GM21526 (cell line): ENCODE results near the gene D2HGDH.
"Not testable (repeated sequence)": the region's sequence is repeated elsewhere in the genome, so short reads cannot be mapped to it uniquely, and the experiment has no call there.

Source experiments
- ATAC-seq: cut with Tn5 transposase; IDR thresholded peaks from one replicate; pipeline ENCODE4 v1.9.1; 2021; ENCODE audit warnings: moderate library complexity; ENCODE audit not compliant: unreplicated experiment, low FRiP score

D2HGDH gene

DNA sequence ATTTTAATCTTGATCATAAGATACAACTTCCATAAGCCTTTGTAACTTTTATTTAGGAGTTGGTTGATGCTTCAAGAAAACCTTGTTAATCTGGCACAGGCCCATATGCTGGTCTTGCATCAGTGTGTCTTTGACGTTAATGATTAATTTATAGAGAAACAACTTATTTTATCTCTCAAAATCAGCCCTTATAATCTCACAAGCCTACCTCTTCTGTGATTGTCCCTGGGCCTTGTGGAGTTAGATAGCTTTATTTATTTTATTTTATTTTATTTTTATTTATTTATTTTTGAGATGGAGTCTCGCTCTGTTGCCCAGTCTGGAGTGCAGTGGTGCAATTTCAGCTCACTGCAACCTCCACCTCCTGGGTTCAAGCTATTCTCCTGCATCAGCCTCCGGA, 47.6 kb downstream of the D2HGDH start:
- ATAC-seq, result not testable (repeated sequence)

DNA sequence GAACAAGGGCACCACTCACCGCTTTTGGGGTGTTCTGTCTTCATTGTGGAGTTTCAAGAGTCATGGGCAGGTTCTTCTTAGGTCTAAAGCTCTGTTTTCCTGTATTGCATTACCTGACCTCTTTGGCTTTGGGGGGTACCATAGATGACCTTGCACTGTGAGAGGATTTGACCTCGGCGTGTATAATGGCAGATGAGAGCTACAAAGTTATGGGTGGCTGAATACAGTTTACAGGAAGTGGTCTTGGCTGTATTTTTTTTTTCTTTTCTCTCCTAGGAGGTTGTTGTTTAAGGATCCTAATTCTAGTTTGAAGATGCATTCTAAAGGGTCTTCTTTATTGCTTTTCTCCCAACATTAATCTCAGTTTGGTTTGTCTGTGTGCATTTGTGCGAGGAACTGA, 53.7 kb downstream of the D2HGDH start:
- ATAC-seq, result no peak

DNA sequence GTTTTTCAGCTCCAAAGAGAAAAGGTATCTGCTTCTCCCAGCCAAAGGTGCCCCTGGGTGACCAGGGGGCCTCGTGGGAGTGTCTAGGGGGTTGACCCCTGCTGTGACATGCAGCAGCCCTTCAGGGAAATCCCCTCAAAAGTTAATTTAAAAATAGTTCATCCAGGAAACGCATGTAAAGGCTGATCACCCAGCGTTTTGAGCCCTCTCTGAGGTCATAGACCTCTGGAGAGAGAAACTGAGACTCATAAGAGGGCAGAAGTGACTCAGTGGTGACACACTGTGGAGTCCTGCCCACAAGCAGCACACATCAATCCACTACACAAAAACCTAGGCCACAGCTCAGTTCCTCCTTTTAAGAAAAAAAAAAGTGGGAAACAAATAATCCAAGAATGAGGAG, 54.1 kb downstream of the D2HGDH start:
- ATAC-seq, result no peak

DNA sequence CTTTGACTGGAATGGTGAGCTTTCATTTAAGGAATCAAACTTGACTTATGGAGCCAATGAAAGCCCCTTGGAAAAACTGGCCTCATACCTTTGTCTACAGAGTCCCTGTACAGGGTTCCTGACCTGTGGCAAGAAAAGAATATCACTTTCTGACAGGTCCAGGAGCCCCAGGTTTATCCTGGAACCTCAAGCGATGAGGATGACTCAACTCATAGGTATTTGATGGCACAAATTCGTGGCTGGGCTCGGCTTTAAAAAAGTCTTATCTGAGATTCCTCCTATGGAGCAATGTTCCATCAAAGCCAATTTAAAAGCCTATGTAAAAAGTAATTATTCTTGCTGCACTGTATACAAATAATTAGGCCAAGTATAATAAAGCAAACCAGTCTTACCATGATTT, 57.0 kb downstream of the D2HGDH start:
- not testable (repeated sequence) for ATAC-seq

DNA sequence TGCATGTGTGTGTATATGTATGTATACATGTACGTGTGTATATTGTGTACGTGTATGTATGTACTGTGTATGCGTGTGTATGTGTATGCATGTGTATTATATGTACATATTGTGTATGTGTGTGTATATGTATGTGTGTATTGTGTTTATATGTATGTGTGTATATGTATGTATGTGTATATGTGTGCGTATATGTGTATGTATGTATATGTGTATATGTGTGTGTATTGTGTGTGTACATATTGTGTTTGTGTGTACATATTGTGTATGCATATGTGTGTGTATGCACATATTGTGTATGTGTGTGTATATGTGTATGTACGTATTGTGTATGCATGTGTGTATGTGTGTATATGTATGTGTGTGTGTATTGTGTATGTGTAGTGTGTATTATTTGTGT, 59.0 kb downstream of the D2HGDH start:
- ATAC-seq, result no peak

DNA sequence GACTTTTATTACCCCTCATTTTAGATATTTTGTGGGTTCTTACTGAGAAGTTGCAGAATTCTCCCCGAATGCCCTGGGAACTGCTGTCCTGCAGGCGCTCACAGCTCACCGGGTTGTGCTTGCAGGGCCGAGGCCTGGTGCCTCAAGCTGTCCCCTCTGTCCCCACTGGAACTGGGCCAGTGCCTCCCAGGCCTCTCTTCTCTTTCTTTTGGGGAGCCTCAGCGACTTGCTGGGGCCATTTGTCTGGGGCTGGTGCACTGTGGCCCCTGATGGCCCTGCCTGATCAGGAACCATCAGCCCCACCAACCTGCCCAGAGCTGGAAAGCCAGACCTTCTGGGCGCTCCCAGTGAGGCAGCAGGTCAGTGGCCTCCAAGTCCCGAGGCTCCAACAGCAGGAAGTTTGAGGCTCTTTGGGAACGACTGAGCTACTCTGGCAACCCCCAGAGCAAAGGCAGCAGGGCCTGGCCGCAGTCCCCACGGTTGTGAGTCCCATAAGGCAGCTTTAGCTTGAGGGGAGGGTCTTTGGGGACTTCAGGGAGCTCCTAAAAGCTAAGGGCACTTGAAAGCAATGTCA, 59.9 kb downstream of the D2HGDH start:
- ATAC-seq, result no peak

DNA sequence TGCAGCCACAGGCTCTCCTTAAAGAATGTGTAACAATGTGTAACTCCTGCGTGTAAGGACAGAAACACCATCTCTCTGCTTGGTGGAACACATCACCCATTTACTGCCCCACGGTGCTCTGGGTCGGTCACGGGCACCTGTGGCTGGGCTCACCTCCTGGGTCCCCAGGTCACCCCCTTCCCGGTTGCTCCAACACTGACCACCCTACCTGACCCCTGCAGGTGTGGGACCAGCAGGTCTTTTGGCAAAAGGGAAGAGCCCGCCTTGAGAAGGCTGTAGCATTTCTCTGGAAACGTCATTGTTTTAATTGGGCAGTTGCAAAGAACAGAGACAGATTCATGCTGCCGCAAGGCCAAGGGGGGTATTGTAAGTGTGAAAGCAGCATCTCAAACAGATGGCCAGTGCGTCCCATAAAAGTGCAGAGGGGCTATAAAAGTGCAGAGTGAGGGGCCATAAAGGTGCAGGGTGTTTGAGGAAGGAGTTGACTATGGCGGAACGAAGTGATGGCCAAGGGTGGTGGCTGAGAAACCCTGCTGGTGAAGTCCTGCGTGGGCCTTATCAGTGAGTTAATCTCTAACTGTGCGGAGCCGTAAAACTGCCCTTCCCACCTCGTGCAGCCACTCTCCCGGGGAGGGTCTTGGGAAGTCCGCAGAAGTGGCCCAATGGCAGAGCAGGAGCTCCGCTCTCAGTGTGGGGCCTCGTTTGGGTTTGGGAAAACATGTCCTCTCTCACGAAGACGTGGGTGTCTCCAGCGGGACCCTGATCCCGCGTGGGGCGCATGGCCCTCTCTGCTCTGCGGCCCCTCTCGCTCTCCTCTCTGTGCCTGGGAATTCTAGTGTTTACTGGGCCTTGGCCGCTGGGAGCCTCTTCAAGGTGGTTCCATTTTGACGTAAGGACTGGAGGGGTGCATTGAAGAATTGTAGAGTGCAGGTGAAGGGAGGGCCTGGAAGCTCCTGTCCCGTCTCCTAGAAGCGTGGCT, 60.9 kb downstream of the D2HGDH start:
- ATAC-seq, result no peak

DNA sequence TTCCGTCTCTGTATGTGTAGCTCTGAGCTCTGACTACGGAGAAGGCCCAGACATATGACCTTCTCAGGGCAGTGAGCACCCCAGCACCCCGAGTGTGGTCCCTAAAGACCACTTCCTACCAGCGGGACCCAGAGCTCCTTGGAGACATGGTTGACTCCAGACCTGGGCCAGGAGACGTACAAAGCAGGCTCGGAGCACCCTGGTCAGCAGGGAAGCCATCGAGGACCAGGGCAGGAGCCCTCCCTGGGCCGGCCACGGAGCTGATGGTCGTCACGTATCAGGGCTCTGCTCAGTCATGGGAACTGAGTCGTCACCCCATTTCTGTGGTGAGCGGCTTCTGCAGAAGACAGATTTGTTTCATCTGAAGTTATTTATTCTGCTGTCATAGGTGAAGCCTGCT, 61.8 kb downstream of the D2HGDH start:
- no peak for ATAC-seq

DNA sequence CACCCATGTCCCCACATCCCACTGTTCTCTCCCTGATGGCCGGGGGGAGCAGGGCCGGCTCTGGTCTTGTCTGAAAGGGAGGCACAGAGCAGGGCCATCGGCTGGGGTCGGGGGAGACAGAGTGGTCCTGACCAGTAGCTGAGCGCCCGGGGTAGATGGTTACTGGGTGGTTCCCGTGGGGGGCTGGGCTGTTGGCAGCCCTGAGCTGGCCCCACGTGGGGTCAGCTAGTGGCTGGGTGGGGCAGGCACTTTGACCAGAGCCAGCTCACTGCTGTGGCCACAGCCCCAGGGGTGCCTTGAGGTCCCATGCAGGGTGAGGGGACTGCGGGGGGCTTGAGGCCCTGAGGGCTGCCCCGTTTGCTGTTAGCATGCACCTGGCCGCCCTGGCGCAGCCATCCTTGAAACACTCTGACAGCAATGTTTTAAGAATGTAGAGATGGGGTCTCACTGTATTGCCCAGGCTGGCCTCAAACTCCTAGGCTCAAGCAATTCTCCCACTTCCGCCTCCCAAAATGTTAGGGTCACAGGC, 62.2 kb downstream of the D2HGDH start:
- no peak for ATAC-seq

DNA sequence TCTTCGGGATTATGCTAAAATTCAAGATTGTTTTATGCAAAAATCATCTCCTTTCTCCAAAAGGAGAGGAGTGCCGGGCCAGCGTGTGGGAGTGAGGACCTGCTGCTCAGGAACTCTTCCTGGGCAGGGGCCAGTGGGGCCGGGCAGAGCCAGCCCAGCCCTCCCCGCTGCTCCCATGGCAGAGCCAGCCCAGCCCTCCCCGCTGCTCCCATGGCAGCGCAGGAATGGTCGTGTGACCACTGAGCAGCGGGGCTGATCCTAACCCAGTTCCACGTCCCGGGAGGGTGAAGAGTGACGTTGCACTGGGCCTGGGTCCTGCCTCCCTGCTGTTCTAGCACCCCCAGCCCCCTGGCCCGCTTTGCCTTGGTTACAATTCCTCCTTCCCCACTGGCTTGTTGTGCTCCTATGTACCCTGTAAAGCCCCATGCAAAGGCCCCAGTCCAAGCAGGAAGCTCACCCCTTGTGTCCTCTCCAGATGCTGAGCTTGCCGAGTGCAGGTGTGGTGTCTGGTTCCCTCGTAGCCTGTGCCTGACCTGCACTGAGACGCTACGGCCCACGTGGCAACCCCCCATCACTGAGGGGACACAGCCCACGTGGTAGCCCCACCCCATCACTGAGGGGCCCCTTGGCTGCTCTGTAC, 63.1 kb downstream of the D2HGDH start:
- ATAC-seq, result no peak

DNA sequence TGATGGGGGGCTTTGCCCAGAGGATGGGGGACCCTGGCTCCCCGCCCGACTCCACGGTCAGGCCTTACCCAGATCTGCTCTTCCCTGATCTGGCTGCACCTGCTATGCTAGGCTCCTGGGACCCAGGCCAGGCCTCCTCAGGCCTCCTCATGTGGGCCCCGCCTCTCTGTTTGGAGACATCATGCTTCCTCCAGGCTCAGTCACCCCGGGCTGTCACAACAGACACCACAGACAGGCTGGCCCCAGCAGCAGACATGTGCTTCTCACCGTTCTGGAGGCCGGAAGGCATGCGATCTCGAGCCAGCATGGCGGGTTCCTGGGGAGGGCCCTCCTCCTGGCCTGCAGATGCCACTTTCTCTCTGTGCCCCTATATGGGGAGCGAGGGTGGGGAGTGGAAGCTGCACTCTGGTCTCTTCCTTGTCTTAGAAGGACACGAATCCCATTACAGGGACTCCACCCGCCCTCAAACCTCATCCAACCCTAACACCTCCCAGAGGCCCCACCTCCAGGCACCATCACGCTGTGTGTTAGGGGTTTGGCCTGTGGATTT, 63.7 kb downstream of the D2HGDH start:
- no peak for ATAC-seq

DNA sequence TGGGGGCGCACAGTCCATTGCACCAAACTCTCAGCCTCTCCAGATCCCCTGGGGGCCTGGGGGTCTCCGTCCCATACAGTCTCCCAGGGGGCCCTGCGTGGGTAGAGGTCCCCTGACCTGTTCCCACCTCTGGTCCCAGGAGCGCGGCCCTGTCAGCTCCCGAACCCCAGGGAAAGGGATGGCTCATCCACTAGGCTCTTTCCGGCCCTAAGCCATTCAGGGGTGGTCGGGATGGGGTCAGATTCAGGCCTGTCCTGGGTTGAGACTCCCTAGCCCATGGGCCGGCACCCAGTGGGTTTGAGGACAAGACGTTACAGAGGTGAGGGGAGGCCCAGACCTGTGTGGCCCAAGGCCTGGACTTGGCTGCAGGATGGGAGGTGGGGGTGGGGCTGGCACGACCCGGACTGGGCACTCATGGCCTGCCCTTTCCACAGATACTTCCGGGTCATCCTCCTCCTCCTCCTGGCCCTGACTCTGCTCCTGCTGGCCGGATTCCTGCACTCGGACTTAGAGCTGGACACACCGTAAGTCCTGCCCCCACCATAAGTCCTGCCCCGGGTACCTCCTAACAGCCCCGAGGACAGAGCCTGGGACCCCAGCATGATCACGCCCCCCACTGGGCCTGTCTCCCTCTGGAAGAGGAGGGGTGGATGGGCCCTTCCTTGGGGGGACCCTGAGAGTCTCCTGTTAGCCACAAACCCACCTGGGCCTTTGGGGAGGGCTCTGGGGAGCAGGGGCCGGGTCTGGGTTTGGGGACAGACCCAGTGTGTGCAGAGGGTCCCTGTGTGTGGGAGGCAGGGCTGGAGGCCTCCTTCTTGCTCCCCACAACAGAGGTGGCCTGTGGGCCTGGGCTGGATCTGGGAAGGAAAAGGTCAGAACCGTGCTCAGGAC, 64.4 kb downstream of the D2HGDH start:
- no peak for ATAC-seq

DNA sequence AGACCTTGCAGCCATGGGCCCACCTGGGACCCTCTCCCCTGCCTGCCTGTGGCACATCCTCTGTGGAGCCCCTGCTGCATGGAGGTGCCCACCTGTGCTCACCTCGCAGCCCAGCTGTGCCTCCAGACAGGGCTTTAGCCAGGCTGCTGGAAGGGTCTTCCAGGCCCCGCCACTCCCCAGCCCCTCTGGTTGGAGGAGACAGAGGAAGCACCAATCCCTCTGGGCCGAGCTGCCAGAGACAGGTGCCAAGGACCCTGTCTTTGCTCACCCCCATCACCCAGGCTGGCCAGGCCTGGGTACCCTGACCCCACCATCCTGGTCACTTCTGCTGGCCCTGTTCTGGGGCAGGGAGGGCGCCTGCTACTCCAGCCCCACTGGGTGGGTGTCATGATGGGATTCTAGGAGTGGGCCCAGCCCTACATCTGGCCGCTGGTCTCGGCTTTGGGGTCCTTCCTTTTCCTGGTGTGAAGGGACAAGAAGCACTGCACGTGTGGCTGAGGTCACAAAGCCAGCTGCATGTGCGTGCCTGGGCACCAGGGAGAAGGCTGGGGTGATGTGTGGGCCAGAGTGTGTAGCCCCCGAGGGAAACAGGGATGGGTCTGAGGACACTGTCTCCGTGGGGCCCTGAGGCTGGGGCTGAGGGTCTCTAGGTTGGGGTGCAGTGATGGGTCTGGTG, 65.2 kb downstream of the D2HGDH start:
- ATAC-seq, result no peak

DNA sequence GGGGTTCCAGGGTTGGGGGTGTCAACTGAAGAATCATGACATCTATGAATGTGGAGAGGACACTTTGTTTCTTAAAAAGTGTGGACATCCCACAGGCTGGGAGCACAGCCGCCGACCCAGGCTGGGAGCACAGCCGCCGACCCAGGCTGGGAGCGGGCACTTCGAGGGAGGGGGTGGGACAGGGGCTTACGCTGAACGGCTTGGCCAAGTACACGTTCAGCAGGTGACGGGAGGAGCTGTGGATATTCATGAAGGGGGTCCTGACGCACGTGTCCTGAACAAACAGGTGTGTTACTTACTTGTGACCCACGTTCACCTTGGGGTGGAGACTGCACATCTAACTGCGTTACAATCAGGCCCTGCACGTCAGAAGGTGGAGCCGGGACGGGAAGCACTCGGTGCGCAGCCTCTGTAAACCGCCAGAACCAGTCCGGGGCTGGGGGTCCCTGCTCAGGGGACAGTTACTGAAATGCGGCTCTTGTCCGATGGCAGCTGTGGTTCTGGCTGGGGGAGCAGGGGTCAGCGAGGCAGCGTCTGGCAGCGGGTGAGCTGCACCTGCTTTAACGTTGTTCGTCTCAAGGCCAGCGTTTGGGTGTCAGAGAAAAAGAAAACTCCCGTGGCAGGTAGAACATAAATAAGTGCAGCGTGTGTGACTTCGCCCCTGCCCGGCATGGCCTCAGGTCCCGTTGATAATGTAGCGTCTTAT, 65.9 kb downstream of the D2HGDH start:
- ATAC-seq, result not testable (repeated sequence)

DNA sequence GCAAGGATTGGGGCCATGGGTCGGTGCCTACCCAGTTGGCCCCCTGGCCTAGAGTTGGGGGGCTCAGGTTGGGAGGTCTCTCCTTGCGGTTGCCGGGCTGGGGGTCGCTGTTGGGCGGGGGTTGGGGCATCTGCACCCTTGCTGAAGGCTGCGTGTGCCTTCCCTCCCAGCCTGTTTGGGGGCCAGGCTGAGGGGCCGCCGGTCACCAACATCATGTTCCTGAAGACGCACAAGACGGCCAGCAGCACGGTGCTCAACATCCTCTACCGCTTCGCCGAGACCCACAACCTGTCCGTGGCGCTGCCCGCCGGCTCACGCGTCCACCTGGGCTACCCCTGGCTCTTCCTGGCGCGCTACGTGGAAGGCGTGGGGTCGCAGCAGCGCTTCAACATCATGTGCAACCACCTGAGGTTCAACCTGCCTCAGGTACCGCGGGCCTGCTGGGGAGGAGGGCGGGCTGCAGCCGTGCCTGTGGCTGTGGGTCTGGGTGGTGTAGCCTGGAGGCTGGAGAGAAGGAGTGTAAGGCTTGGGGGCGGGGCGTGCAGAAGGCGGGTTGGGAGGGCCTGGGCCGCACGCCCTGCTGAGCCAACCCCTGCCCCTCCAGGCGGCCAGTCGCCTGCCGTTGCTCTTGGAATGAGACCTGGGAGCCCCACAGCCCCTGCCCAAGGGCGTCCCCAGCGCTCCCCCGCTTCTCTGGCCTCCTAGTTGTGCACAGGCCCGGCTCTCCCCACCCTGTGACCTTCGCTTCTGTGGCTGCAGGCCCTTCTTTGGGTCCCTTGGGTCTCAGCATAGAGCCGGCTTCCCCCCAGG, 67.4 kb downstream of the D2HGDH start:
- no peak for ATAC-seq

DNA sequence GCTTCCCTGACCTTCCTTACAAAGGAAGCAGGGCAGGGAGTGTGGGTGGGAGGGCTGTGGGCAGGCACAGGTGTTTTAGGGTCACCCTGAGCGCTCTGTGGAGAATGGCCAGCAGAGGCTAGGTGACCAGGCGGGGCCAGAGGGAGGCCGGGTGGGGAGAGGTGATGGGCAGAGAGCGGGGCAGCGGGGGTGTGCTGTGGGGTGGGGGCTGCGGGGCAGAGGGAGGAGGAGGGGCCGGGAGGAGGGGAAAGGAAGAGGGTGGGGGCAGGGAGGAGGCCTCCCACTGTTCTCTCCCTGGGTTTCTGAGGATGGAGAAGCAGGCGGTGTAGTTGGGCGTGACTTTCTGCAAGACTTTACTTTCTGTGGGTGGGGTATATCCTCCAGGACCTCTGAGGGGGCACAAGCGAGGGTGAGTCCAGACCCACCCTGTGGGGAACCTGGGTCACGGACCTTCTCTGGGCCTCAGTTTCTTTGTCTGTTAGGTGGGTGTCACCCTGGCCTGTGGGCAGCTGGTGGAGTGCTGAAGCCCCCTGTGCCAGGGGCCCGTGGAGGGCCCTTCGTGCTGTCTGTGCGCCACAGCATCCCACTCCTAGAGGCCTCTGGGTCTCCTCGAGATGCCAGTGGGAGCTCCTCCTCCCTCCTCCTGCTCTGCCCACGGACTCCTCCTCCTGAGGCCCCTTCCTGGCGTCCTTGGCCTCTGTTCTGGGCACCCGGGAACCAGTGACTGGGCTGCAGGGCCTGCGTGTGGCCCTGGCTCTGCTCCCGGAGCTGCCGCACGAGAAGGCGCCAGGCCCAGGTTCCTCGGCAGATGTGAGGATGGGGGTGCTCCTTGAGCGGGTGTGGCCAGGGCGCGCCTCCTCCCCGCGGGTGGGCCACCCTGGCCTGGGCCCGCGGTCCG, 68.2 kb downstream of the D2HGDH start:
- ATAC-seq, result no peak
